Heart right ventricle (tissue), 16 donors: ENCODE results near the gene AMMECR1L. TPM values are rescaled to one million over a fixed set of nuclear protein-coding genes. Genes with fewer than 3 reads are reported as not detected.
"Not testable (repeated sequence)": the region's sequence is repeated elsewhere in the genome, so short reads cannot be mapped to it uniquely, and the experiment has no call there.

Experiments used
- ATAC-seq, 8 donors: fragments of 200-7000 bp; cut with Tn5 transposase; one replicate each; pipeline ENCODE4 v1.9.1; 2020; ENCODE audit warnings: mild to moderate bottlenecking in 8 of 8, moderate library complexity in 8 of 8, moderate number of reproducible peaks in 1 of 8
- DNase-seq, 2 donors: peaks; one replicate each; pipeline ENCODE4 v3.0.0-alpha.2; 2020
- H3K27ac ChIP-seq, 10 donors: fragments of 200-600 bp; sonication (generic) in 2 of 10; one replicate each; pipeline versions ENCODE4 v1.5.0 to v1.8.0; 2020 to 2022; ENCODE audit warnings: mild to moderate bottlenecking in 3 of 10
- H3K27me3 ChIP-seq, 7 donors: fragments of 200-600 bp; one replicate each; pipeline ENCODE4 v1.8.0; 2021 to 2022; ENCODE audit warnings: mild to moderate bottlenecking in 2 of 7
- H3K36me3 ChIP-seq, 9 donors: fragments of 200-600 bp; sonication (generic) in 1 of 9; one replicate each; pipeline versions ENCODE4 v1.5.0 to v1.8.0; 2020 to 2022; ENCODE audit warnings: mild to moderate bottlenecking in 2 of 9
- H3K4me1 ChIP-seq, 9 donors: fragments of 200-600 bp; sonication (generic) in 1 of 9; one replicate each; pipeline versions ENCODE4 v1.5.0 to v1.8.0; 2020 to 2022; ENCODE audit warnings: mild to moderate bottlenecking in 4 of 9
- H3K4me3 ChIP-seq, 10 donors: fragments of 200-600 bp; sonication (generic) in 2 of 10; one replicate each; pipeline versions ENCODE4 v1.5.0 to v1.8.0; 2020 to 2022; ENCODE audit warnings: mild to moderate bottlenecking in 7 of 10, moderate library complexity in 2 of 10
- H3K9me3 ChIP-seq, 11 donors: fragments of 200-600 bp in 10 of 11; sonication (generic) in 2 of 11; one replicate each; pipeline versions ENCODE4 v1.5.0 to v1.8.0; 2013 to 2022; ENCODE audit warnings: mild to moderate bottlenecking in 2 of 11, control low read depth in 1 of 11, moderate library complexity in 1 of 11
- CTCF ChIP-seq, 9 donors: fragments of 200-600 bp; sonication (generic) in 2 of 9; IDR thresholded peaks; one replicate each; pipeline versions ENCODE4 v1.5.0 to v1.8.0; 2021 to 2022; ENCODE audit warnings: antibody characterized with exemption in 9 of 9, mild to moderate bottlenecking in 5 of 9, moderate library complexity in 1 of 9
- WGBS, 2 donors: extraction: QIAGEN DNeasy Blood & Tissue Kit; methylation state at CpG; one replicate each; pipeline ENCODE4 v1.1.7; 2013; ENCODE audit warnings: inconsistent platforms in 1 of 2; 5-methylcytosine and 5-hydroxymethylcytosine counted together
- intact Hi-C, 10 donors: fragments of 100-400 bp; cut with DNase I; formaldehyde crosslinking; loops; one replicate each; pipeline versions ENCODE4 v1.11.1 to v1.14.2; 2022
- long read RNA-seq, 3 donors: library from polyadenylated mRNA; unstranded; transcript quantifications; one replicate each; pipeline ENCODE4 v2.0.0, GENCODE V29; 2020 to 2021
- polyA plus RNA-seq, 2 donors: library from polyadenylated mRNA; stranded (reverse); fragments of 200-250 nt; gene quantifications; one replicate each; pipeline ENCODE4 v1.2.3, GENCODE V29; 2013
- total RNA-seq, 10 donors: library from RNA; stranded (reverse); fragmentation: NEBNext Ultra II Directional in 3 of 10; extraction: Animal tissue kit (Norgen Biotek cat#: 25700) in 3 of 10; gene quantifications; one replicate each; pipeline versions ENCODE4 v1.2.1 to v1.2.4, GENCODE V29; 2021 to 2023
- donor health status: Arrhythmogenic right ventricular cardiomyopathy.
- donor health status: ischemic (EF 13 %, LVEDD 7.1; RV severe dilation, severe dysfunction).
- donor health status: healthy with polysubstance abuse.
- donor health status: DM: no; HTN: yes; CAD: no.
- donor health status: DM: no; HTN: no; CAD: no.
- donor health status: ischemic (EF 25% LVEDD 6.9; RV normal size, moderate dysfunction).
- donor health status: ischemic (EF 25% LVEDD 5.7; RV mildly dilated, moderate dysfunction).
- donor health status: healthy.
- donor health status: DM: yes; HTN: yes; CAD: no.
- donor health status: Ischemic cardiomyopathy.
- donor health status: ischemic (EF 35%, LVEDD 5.7; RV mildly dilated, moderate dysfunction).
- donor health status: nonischemic (EF 11% LVEDD 7.7; RV severe dilation, severe dysfunction).
- donor health status: DM: yes; HTN: yes; CAD: no.
- donor health status: PGD.
- donor health status: ischemic (EF 29% LVEDD 5.4; RV normal size, mild dysfunction).
- donor health status: nonischemic (EF 23%, LVEDD 6.1; RV moderate dilation, normal function).

The AMMECR1L gene
- total RNA-seq (10 to 100 TPM in 8 of 10 donors, 1 to 10 TPM in 2; 8.2 to 13.2 (median 10.4) TPM), polyA plus RNA-seq (1 to 10 TPM; 6.6 to 7.1 TPM)
- long read RNA-seq, donor 1, full-length matches to known transcripts: 4 of 13 reads
- long read RNA-seq, donor 1, partial matches to known transcripts: 1 of 13 reads
- long read RNA-seq, donor 1, other reads (novel, unspliced or antisense): 8 of 13 reads
- long read RNA-seq, donor 2, partial matches to known transcripts: 13 of 18 reads
- long read RNA-seq, donor 2, other reads (novel, unspliced or antisense): 5 of 18 reads
- long read RNA-seq, donor 3, full-length matches to known transcripts: 5 of 24 reads
- long read RNA-seq, donor 3, partial matches to known transcripts: 3 of 24 reads
- long read RNA-seq, donor 3, other reads (novel, unspliced or antisense): 16 of 24 reads

GRCh38 chr2:127885780-127886592, at the start of gene AMMECR1L:
AMMECR1L (minus strand) TSS chr2:127885956; CDS start chr2:127874234, 11,722 bp downstream.
- DNase-seq (peak; percentile 82 to 89), ATAC-seq (peak; percentile 97 to 99 (median 98))
- H3K9me3 ChIP-seq, H3K27me3 ChIP-seq: not testable (repeated sequence)
- peaks cover 5 to 53% (median 39%) of the 10 kb centered on the region in 9 donors for H3K4me1 ChIP-seq
- H3K27ac ChIP-seq: peak within 1 kb of the TSS; percentile 87 to 94 (median 92)
- H3K4me3 ChIP-seq: peak within 1 kb of the TSS; percentile 30 to 87 (median 74)
- peaks cover 0 to 30% (median 0%) of the 10 kb centered on the region in 9 donors for H3K36me3 ChIP-seq
- 0 to 1% methylated on average over 34 to 58 of the region's 85 CpGs for WGBS, 2 donors
- intact Hi-C loops: loop anchor here in 5 of 10 donors (10.0 kb wide), 3 partner anchors 139 to 259 kb away; partner anchors contain the start of genes SAP130 (in 4 of the 5) and UGGT1 (in 1 of the 5)

- Histone ChIP-seq H3K4me1 (no peaks in the 10 kb centered on the region), H3K27ac (no peak overlapping the region), H3K36me3 (peaks cover 0 to 3% (median 0%) of the 10 kb centered on the region in 9 donors), H3K27me3 (no peaks in the 10 kb centered on the region), H3K4me3 (no peak overlapping the region), H3K9me3 (no peaks in the 10 kb centered on the region)
- ATAC-seq (no peak), DNase-seq (no peak)
- WGBS, 2 donors: 87 to 96% methylated on average over 6 of the region's 6 CpGs
- intact Hi-C loops: no loop called here
- TF ChIP-seq CTCF (IDR thresholded peaks at IDR 0.05): no peak
Observed at GRCh38 chr2:127935337-127935736, 49.6 kb upstream of the AMMECR1L start.

- Histone ChIP-seq H3K4me1 (no peaks in the 10 kb centered on the region), H3K27ac (no peak overlapping the region), H3K27me3 (no peaks in the 10 kb centered on the region), H3K36me3 (no peaks in the 10 kb centered on the region), H3K9me3 (no peaks in the 10 kb centered on the region), H3K4me3 (no peak overlapping the region)
- intact Hi-C loops: no loop called here
- no peak for TF ChIP-seq CTCF (IDR thresholded peaks at IDR 0.05)
- DNase-seq (no peak), ATAC-seq (no peak)
- WGBS, 2 donors: 80 to 90% methylated on average over 7 of the region's 7 CpGs
Observed at GRCh38 chr2:127932199-127932876, 46.6 kb upstream of the AMMECR1L start.

GRCh38 chr2:127929449-127929848, 43.7 kb upstream of the AMMECR1L start:
- no peak for TF ChIP-seq CTCF (IDR thresholded peaks at IDR 0.05)

More at GRCh38 chr2:127929449-127929848, 43.7 kb upstream of the AMMECR1L start:
- ATAC-seq (no peak), DNase-seq (no peak)
- no peak overlapping the region for H3K4me3 ChIP-seq
- 84 to 88% methylated on average over 1 of the region's 1 CpG for WGBS, 2 donors
- H3K27me3 ChIP-seq: peaks cover 0 to 5% (median 0%) of the 10 kb centered on the region in 7 donors
- intact Hi-C loops: no loop called here
- H3K4me1 ChIP-seq: no peaks in the 10 kb centered on the region
- H3K27ac ChIP-seq: no peak overlapping the region
- H3K9me3 ChIP-seq: no peaks in the 10 kb centered on the region
- no peaks in the 10 kb centered on the region for H3K36me3 ChIP-seq
